GM21825 (cell line): ENCODE data around the gene ZNF513.
A peak's percentile ranks its signal among the peaks of the same experiment; 100 is the strongest.
"Not testable (repeated sequence)": the region's sequence is repeated elsewhere in the genome, so short reads cannot be mapped to it uniquely, and the experiment has no call there.

Experiments used
- ATAC-seq: cut with Tn5 transposase; IDR thresholded peaks from one replicate; pipeline ENCODE4 v1.9.1; 2021; ENCODE audit warnings: mild to moderate bottlenecking, moderate library complexity; ENCODE audit not compliant: unreplicated experiment

The ZNF513 gene, protein sequence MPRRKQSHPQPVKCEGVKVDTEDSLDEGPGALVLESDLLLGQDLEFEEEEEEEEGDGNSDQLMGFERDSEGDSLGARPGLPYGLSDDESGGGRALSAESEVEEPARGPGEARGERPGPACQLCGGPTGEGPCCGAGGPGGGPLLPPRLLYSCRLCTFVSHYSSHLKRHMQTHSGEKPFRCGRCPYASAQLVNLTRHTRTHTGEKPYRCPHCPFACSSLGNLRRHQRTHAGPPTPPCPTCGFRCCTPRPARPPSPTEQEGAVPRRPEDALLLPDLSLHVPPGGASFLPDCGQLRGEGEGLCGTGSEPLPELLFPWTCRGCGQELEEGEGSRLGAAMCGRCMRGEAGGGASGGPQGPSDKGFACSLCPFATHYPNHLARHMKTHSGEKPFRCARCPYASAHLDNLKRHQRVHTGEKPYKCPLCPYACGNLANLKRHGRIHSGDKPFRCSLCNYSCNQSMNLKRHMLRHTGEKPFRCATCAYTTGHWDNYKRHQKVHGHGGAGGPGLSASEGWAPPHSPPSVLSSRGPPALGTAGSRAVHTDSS

DNA sequence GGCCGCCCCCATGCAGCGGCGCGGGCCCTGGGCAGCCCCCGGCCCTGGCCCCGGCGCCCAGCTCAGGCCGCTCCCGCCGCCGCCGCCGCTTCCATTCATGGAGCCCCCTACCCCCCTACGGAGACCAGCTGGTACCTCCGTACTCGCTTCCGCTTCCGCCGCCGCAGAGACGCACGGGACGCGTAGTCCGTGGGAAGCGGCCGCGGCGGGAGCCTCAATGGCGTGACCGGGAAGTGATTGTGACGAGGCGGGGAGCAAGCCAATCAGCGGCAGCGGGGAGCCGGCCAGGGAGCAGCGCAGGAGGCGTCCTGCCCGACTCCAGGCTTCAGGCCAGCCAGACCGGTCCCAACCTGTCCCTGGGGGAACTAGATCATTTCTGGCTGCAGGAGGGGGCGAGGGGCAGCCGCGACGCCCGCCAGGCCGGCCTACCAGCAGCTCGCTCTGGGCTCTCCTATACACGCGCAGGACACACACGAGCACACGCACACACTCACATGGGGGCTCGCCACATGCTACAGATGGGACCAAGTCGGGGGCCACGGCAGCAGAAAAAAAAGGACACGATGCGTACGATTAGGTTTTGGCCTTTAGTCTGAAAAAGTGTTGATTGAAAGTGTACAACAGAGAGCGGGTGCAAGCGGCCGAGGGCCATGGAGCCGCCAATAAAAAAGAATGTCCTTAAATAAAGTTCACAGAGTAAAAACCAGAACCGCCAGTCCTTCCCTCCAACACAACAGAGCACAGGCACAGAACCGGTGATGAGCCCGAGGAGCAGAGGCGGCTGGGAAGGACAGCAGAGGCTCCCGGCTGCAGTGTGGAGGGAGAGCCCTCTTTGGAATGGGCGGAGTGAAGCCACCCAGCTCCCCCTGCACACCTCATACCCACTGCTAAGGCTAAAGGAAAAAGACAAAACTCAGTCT lies at the start of gene ZNF513:
Gene ZNF513 (minus strand): TSS at position 109 of the 920 bp plus-strand sequence. CDS start 208 bp downstream, outside the sequence.
- ATAC-seq: peak; percentile 86

- ATAC-seq: peak; percentile 69
These were observed 48.5 kb upstream of the ZNF513 start for GRCh38 chr2:27428978-27429541.

GRCh38 chr2:27428213-27428977 lies 47.9 kb upstream of the ZNF513 start, which contains the start of gene NRBP1:
Gene NRBP1 (plus strand): TSS chr2:27428631. CDS start chr2:27433274, 4,643 bp downstream.
- peak; percentile 90 for ATAC-seq

- ATAC-seq: no peak
These were observed 47.3 kb upstream of the ZNF513 start for GRCh38 chr2:27427863-27428212.

GRCh38 chr2:27425039-27425438 lies 44.5 kb upstream of the ZNF513 start:
- not testable (repeated sequence) for ATAC-seq

DNA sequence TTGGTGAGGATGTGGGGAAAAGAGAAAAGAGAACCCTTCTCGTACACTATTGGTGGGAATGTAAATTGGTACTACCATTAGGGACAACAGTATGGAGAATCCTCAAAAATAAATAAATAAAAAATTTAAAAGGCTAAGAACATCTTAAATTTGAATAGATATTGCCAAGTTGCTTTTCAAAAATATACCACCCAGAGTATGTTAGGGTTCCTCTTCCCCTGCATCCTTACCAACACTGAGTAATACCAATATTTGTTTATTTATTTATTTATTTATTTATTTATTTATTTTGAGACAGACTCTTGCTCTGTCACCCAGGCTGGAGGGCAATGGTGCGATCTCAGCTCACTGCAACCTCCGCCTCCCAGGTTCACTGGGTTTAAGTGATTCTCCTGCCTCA lies 42.4 kb upstream of the ZNF513 start:
- no peak for ATAC-seq

DNA sequence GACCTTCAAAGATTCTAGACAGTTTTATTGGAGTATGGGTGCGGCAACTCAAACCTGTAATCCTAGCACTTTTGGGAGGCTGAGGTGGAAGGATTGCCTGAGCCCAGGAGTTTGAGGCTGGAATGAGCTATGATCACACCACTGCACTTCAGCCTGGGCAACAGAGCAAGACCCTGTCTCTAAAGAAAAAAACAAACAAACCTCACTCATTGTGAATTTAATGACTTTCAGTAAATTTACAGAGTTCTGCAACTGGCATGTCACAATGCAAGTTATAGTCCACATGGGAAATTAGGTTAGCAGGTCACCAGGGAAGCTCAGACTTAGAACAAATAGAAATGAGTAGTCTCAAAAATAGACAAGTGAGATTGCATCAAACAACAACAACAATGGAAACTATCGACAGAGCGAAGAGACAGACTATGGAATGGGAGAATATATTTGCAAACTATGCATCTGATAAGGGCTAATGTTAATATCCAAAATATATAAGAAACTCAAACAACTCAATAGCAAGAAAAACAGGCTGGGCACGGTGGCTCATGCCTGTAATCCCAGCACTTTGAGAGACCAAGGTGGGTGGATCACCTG lies 41.2 kb upstream of the ZNF513 start:
- no peak for ATAC-seq

DNA sequence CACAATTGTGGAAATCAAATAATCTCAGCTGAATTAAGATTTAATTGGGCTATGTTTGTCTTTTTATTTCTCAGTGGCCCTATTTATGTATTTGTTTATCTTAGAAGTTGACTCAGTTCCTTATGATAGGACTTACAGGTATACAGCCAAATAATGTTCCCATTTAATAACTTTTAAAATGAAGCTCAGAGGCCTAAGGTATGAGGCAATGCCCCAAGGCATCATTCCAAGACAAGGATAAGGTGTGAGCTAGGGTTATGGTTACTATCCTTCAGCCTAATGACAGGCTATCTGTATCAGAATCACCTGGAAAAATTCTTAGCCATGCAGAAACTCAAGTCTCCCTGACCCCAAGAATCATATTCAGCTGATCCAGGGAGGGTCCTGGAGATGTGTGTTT lies 40.5 kb upstream of the ZNF513 start:
- no peak for ATAC-seq

GRCh38 chr2:27416151-27416550 lies 35.6 kb upstream of the ZNF513 start:
- no peak for ATAC-seq

DNA sequence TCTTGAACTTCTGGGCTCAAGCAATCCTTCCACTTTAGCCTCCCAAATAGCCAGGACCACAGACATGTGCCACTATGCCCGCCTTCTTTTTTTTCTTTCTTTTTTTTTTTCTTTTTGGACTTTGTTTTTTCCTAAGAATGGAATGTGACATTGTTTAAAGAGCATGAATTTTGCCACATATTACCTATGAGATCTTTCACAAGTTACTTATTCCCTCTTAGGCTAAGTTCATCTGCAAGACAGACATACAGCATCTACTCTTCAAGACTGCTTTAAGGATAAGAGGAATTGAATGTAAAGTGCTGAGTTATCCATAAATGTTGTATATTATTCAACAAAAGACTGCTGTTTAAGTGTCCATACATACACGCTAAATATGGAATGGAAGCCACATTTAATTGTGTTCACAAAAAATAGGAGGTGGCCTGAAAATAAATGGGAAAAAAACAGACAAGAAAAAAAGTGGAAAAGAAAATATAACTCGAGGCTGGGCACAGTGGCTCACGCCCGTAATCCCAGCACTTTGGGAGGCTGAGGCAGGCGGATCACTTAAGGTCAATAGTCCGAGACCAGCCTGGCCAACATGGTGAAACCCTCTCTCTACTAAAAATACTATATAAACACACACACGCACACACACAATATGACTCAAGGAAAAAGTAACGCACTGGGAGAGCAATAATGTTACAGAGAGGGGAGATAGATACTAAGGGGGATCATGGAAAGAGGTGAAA lies 32.1 kb upstream of the ZNF513 start:
- ATAC-seq: no peak

- ATAC-seq: peak; percentile 92
These were observed 29.0 kb upstream of the ZNF513 start, which contains the start of gene PPM1G for GRCh38 chr2:27409321-27410073. Gene PPM1G (minus strand): TSS chr2:27409591. CDS start chr2:27409422, 169 bp downstream.

DNA sequence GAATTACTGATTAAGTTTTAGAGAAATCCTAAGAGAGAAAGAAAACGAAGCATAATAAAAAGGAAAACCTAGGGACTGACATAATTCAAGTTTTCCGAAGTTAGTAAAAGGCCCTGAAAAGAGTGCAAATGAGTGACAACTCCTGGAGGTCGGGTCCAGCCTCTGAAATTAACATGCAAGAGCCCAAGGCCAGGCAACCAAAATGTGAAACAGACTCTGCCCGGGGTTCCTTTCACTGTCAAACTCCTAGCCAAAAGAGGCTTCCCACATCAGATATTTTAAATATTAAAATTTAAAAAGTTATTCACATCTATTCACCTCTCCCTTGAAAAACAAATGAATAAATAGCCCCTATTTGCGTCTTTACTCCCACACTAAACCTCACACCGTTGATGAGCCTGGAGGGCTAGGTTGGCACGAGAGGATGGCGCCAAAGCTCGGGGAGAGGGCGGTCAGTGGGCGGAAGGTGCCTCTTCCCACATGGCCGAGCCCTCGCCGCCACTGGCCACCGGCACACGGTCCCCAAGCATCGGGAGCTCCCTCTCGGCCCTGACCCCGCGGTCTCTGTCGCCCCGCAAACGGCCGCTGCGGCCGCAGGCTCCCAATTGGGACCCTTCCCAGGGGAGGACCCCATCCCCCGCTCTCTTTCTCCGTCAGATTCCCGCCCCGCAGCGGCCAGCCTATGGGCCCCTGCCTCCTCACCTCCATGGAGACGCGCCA lies 28.2 kb upstream of the ZNF513 start:
- peak; percentile 34 for ATAC-seq

DNA sequence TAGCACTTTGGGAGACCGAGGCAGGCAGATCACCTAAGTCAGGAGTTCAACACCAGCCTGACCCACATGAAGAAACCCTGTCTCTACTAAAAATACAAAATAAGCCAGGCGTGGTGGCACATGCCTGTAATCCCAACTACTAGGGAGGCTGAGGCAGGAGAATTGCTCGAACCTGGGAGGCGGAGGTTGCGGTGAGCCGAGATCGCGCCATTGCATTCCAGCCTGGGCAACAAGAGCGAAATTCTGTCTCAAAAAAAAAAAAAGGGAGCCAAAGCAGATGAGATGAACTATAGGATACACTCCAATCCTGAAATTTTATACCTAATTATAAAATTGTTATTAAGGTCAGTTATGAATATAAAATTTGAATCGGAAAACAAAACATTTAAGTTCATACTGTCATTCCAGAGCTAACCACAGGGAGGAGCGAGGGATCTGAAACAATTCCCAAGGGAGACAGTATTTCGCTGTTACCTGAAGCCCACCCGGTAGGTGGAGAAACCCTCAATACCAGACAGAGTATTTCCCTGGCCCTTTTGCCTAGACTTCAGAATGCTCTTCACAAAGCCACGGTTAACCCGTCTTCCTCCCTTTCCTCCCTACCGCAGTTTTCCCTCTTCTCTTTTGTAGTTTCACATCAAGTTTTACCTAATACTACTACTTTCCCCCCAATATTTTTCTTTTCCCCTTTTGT lies 27.4 kb upstream of the ZNF513 start:
- no peak for ATAC-seq

DNA sequence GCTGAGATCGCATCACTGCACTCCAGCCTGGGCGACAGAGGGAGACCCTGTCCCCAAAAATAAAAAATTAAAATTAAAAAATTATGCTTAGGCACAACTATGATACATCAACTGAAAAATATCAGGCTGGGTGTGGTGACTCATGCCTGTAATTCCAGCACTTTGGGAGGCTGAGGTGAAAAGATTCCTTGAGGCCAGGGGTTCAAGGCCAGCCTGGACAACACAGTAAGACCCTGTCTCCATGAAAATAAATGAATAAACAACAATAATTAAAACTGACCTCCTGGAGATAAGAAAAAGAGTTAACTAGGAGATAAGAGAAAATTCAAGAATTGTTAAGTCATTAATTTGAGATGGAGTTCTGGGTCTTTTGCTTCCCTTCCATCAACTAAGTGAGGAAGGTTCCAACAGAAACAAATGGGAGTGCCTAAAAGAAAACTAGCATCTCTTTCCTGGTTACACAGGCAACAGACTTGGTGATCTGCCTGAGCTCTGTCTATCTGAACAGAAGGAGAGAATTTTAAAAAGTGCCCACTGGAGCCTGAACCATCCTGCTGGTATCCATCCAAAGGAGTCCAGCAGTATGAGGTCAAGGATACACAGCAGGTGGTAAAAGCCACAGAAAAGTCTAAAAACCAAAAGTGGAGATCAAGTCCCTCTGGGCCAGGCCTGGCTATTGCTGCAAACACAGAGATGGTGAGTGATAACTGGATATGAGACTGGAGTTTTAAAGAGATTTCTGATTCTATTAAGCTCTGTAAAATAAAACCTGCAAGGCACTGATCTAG lies 20.0 kb upstream of the ZNF513 start:
- no peak for ATAC-seq

DNA sequence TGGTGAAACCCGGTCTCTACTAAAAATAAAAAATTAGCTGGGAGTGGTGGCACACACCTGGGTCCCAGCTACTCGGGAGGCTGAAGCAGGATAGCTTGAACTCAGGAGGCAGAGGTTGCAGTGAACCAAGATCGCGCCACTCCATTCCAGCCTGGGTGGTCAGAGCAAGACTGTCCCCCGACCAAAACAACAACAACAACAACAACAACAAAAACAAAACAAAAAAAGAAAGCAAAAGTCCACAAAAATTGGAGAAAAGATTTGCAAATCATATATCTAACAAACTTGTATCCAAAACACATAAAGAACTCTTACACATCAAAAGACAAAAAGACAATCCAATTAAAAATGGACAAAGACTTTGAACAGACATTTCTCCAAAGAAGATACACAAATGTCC lies 18.4 kb upstream of the ZNF513 start:
- no peak for ATAC-seq

DNA sequence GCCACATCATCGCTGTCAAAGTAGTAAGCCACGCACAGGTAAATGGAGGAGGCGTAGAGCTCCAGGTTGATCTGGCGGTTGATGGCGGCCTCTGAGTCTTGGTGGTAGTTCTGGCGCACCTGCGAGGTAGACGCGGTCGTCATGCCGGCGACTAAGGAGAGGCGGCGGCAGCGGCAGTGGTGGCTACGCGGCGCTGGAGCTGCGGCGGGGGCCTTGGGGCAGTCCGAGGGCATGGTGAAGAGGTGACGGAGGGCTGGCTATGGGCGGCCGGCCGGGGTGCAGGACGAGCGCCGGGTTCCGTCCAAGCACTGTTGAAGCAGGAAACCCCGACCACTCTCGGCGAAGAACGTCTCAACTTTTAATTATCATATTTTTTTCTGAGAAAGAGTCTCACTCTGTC lies 12.7 kb upstream of the ZNF513 start:
- no peak for ATAC-seq
